ENCODE measurements around the gene CBX5. TPM values are rescaled to one million over a fixed set of nuclear protein-coding genes. Genes with fewer than 3 reads are reported as not detected.

CBX5 gene
- polyA plus RNA-seq, 1 of the 3 experiments (the other 2 are of a cell fraction), result 11.6 TPM

- H3K9me2 ChIP-seq, result no peaks in the 10 kb centered on the region
- no peaks in the 10 kb centered on the region for H4K20me1 ChIP-seq (ENCODE audit: insufficient read depth)
- no peaks in the 10 kb centered on the region for H3K9me3 ChIP-seq
- DNase-seq, result peak; percentile 87
- peak overlapping the region; percentile 77; the same call in 1 of the 2 replicates for H2AFZ ChIP-seq (ENCODE audit: low read depth)
- H3K27ac ChIP-seq (ENCODE audit: low read depth in 2 of 2, low read length in 1 of 2), result no peak overlapping the region
- H3K9ac ChIP-seq, result peak overlapping the region; percentile 46; the same call in 1 of the 2 replicates
- peak overlapping the region; percentile 72 for H3K4me2 ChIP-seq
- no peaks in the 10 kb centered on the region for H3K36me3 ChIP-seq (replicated peaks in 1 of 2; ENCODE audit: control insufficient read depth in 1 of 2, insufficient read depth in 2 of 2, low read length in 1 of 2)
- ChIA-PET POLR2A (interaction anchor here (1.1 to 1.2 kb wide), 3 partner anchors 62 to 232 kb away, joined by 3 read pairs; partner anchors contain the start of gene HOXC10), CTCF (interaction anchor here (0.7 to 7.3 kb wide), 39 partner anchors 9 to 518 kb away, joined by 3 to 212 read pairs (median 7); partner anchors contain the start of genes COPZ1, HOXC10, HOXC12 and HOXC5)
- H3F3A ChIP-seq (replicated peaks; ENCODE audit: insufficient read depth), result peaks cover 7% of the 10 kb centered on the region
- H3K4me3 ChIP-seq (ENCODE audit: low read depth in 2 of 2, low read length in 1 of 2), result peak overlapping the region; percentile 40 to 62
- no peaks in the 10 kb centered on the region for H3K27me3 ChIP-seq (ENCODE audit: insufficient read depth)
- no peaks in the 10 kb centered on the region for H3K79me2 ChIP-seq (ENCODE audit: insufficient read depth)
- 3% methylated on average over 34 of the region's 34 CpGs for WGBS (ENCODE audit: low lambda C conversion rate)
- H3K4me1 ChIP-seq (ENCODE audit: control insufficient read depth in 1 of 2, insufficient read depth in 2 of 2, low read depth in 1 of 2, low read length in 1 of 2), result peaks cover 0 to 20% of the 10 kb centered on the region in 2 experiments; a peak in 2 of 4 replicates
- no peak for TF ChIP-seq NRF1 (IDR thresholded peaks at IDR 0.05; ENCODE audit: low read depth, low read length)
- TF ChIP-seq USF1 (IDR thresholded peaks at IDR 0.05; ENCODE audit: borderline replicate concordance, low read depth), result no peak
- no peak for TF ChIP-seq FOXM1 (IDR thresholded peaks at IDR 0.05; ENCODE audit: low read depth)
- TF ChIP-seq PBX3 (IDR thresholded peaks at IDR 0.05), result no peak
- TF ChIP-seq TAF1 (IDR thresholded peaks at IDR 0.05; ENCODE audit: borderline replicate concordance, low read depth, low read length), result no peak
- TF ChIP-seq SMC3 (IDR thresholded peaks at IDR 0.05; ENCODE audit: low read depth, low read length), result peak; percentile 53
- TF ChIP-seq FOSL2 (IDR thresholded peaks at IDR 0.05; ENCODE audit: borderline replicate concordance, low read depth), result no peak
- no peak for TF ChIP-seq USF2 (IDR thresholded peaks at IDR 0.05; ENCODE audit: borderline replicate concordance, low read depth, low read length)
- peak; percentile 24; the same call in 1 of the 2 replicates for TF ChIP-seq SIN3A (IDR thresholded peaks at IDR 0.05; ENCODE audit: borderline replicate concordance, low read depth, low read length)
- TF ChIP-seq CHD2 (IDR thresholded peaks at IDR 0.05; ENCODE audit: low read length, partially characterized antibody), result peak; percentile 41
- TF ChIP-seq EZH2phosphoT487 (IDR thresholded peaks at IDR 0.05; ENCODE audit: borderline replicate concordance, low read depth), result no peak
- TF ChIP-seq JUND (IDR thresholded peaks at IDR 0.05), result no peak
- TF ChIP-seq RFX5 (IDR thresholded peaks at IDR 0.05; ENCODE audit: low read length), result no peak
- TF ChIP-seq RXRA (IDR thresholded peaks at IDR 0.05; ENCODE audit: borderline replicate concordance, low read depth), result no peak
- TF ChIP-seq FOXJ3 (CRISPR knock-in tag; IDR thresholded peaks at IDR 0.05), result no peak
- TF ChIP-seq CTCF (IDR thresholded peaks at IDR 0.05), result peak; percentile 76
- TF ChIP-seq MXI1 (IDR thresholded peaks at IDR 0.05; ENCODE audit: low read depth, low read length), result peak; percentile 35; the same call in 1 of the 2 replicates
- TF ChIP-seq MAX (IDR thresholded peaks at IDR 0.05; ENCODE audit: low read depth), result peak; percentile 82
- TF ChIP-seq TCF12 (IDR thresholded peaks at IDR 0.05), result no peak
- TF ChIP-seq IRF3 (IDR thresholded peaks at IDR 0.05; ENCODE audit: low read depth, low read length), result no peak
- TF ChIP-seq MEF2A (IDR thresholded peaks at IDR 0.05; ENCODE audit: borderline replicate concordance, low read depth), result no peak
- no peak for TF ChIP-seq POLR2AphosphoS5 (IDR thresholded peaks at IDR 0.05; ENCODE audit: low read depth, low read length)
- no peak for TF ChIP-seq YY1 (IDR thresholded peaks at IDR 0.05; ENCODE audit: low read depth)
- TF ChIP-seq ZBTB33 (IDR thresholded peaks at IDR 0.05; ENCODE audit: borderline replicate concordance, low read depth), result no peak
Observed at GRCh38 chr12:54216797-54217661, 62.9 kb downstream of the CBX5 start.

Measured in SK-N-SH (cell line).